Measurements from ENCODE around the gene HOXA2.

The HOXA2 gene

GRCh38 chr7:27134392-27134791 is 31.9 kb upstream of the HOXA2 start:
- in situ Hi-C loops (cut with MboI; ENCODE audit: low sequenced_read_pairs): no loop called here
- Histone ChIP-seq H3K4me1 (0 out of 2 replicates have a peak, but pooled peaks cover 2% of the 10 kb centered on the region), H3K27me3 (ENCODE audit: low read depth) (no peaks in the 10 kb centered on the region), H3K9me3 (no peaks in the 10 kb centered on the region), H3K36me3 (replicated peaks) (peaks cover 18% of the 10 kb centered on the region), H3K4me3 (no peak overlapping the region)
- DNase-seq (ENCODE audit: low spot score in 2 of 2): no peak

GRCh38 chr7:27133409-27134231 is 31.1 kb upstream of the HOXA2 start:
- no peaks in the 10 kb centered on the region for H3K9me3 ChIP-seq
- in situ Hi-C loops (cut with MboI; ENCODE audit: low sequenced_read_pairs): no loop called here
- 0 out of 2 replicates have a peak, but pooled peaks cover 2% of the 10 kb centered on the region for H3K4me1 ChIP-seq
- H3K4me3 ChIP-seq: no peak overlapping the region
- DNase-seq (ENCODE audit: low spot score in 2 of 2): no peak
- H3K36me3 ChIP-seq (replicated peaks): peaks cover 26% of the 10 kb centered on the region
- H3K27me3 ChIP-seq (ENCODE audit: low read depth): no peaks in the 10 kb centered on the region

- Histone ChIP-seq H3K36me3 (replicated peaks) (peaks cover 22% of the 10 kb centered on the region), H3K4me3 (no peak overlapping the region), H3K9me3 (no peaks in the 10 kb centered on the region), H3K4me1 (peaks cover 3% of the 10 kb centered on the region; the same call in 1 of the 2 replicates), H3K27me3 (ENCODE audit: low read depth) (no peaks in the 10 kb centered on the region)
- no peak for DNase-seq (ENCODE audit: low spot score in 2 of 2)
- in situ Hi-C loops (cut with MboI; ENCODE audit: low sequenced_read_pairs): no loop called here
These were observed 30.5 kb upstream of the HOXA2 start for GRCh38 chr7:27132978-27133377.

- H3K9me3 ChIP-seq: no peaks in the 10 kb centered on the region
- no peaks in the 10 kb centered on the region for H3K27me3 ChIP-seq (ENCODE audit: low read depth)
- DNase-seq (ENCODE audit: low spot score in 2 of 2): no peak
- H3K4me1 ChIP-seq: peaks cover 9% of the 10 kb centered on the region
- in situ Hi-C loops (cut with MboI; ENCODE audit: low sequenced_read_pairs): no loop called here
- H3K4me3 ChIP-seq: no peak overlapping the region
- H3K36me3 ChIP-seq (replicated peaks): peaks cover 14% of the 10 kb centered on the region; the same call in 1 of the 2 replicates
These were observed 29.7 kb upstream of the HOXA2 start for GRCh38 chr7:27132214-27132613.

- in situ Hi-C loops (cut with MboI; ENCODE audit: low sequenced_read_pairs): no loop called here
- H3K4me1 ChIP-seq: peaks cover 17% of the 10 kb centered on the region
- H3K36me3 ChIP-seq (replicated peaks): peaks cover 14% of the 10 kb centered on the region; the same call in 1 of the 2 replicates
- DNase-seq (ENCODE audit: low spot score in 2 of 2): no peak
- no peaks in the 10 kb centered on the region for H3K9me3 ChIP-seq
- no peaks in the 10 kb centered on the region for H3K27me3 ChIP-seq (ENCODE audit: low read depth)
- H3K4me3 ChIP-seq: no peak overlapping the region
These were observed 28.9 kb upstream of the HOXA2 start for GRCh38 chr7:27131390-27131819.

GRCh38 chr7:27130540-27131389 is 28.3 kb upstream of the HOXA2 start, which contains the start of gene HOXA4:
Gene HOXA4 (minus strand): TSS chr7:27130757. CDS start chr7:27130733, 24 bp downstream.
- in situ Hi-C loops (cut with MboI; ENCODE audit: low sequenced_read_pairs): no loop called here
- no peak for DNase-seq (ENCODE audit: low spot score in 2 of 2)
- Histone ChIP-seq H3K27me3 (ENCODE audit: low read depth) (no peaks in the 10 kb centered on the region), H3K36me3 (replicated peaks) (peaks cover 14% of the 10 kb centered on the region; the same call in 1 of the 2 replicates), H3K4me1 (peaks cover 17% of the 10 kb centered on the region), H3K4me3 (no peak within 1 kb of the TSS), H3K9me3 (no peaks in the 10 kb centered on the region)

- Histone ChIP-seq H3K9me3 (no peaks in the 10 kb centered on the region), H3K4me1 (peaks cover 17% of the 10 kb centered on the region), H3K36me3 (replicated peaks) (peaks cover 14% of the 10 kb centered on the region; the same call in 1 of the 2 replicates), H3K4me3 (no peak overlapping the region), H3K27me3 (ENCODE audit: low read depth) (no peaks in the 10 kb centered on the region)
- in situ Hi-C loops (cut with MboI; ENCODE audit: low sequenced_read_pairs): no loop called here
- no peak for DNase-seq (ENCODE audit: low spot score in 2 of 2)
These were observed 27.5 kb upstream of the HOXA2 start for GRCh38 chr7:27129729-27130539.

GRCh38 chr7:27128776-27129728 is 26.6 kb upstream of the HOXA2 start:
- peaks cover 17% of the 10 kb centered on the region for H3K4me1 ChIP-seq
- peaks cover 14% of the 10 kb centered on the region; the same call in 1 of the 2 replicates for H3K36me3 ChIP-seq (replicated peaks)
- H3K9me3 ChIP-seq: no peaks in the 10 kb centered on the region
- H3K27me3 ChIP-seq (ENCODE audit: low read depth): no peaks in the 10 kb centered on the region
- no peak overlapping the region for H3K4me3 ChIP-seq
- no peak for DNase-seq (ENCODE audit: low spot score in 2 of 2)
- in situ Hi-C loops (cut with MboI; ENCODE audit: low sequenced_read_pairs): no loop called here

GRCh38 chr7:27128034-27128433 is 25.6 kb upstream of the HOXA2 start:
- in situ Hi-C loops (cut with MboI; ENCODE audit: low sequenced_read_pairs): no loop called here
- Histone ChIP-seq H3K4me3 (no peak overlapping the region), H3K4me1 (peaks cover 17% of the 10 kb centered on the region), H3K9me3 (no peaks in the 10 kb centered on the region), H3K36me3 (replicated peaks) (peaks cover 14% of the 10 kb centered on the region; the same call in 1 of the 2 replicates), H3K27me3 (ENCODE audit: low read depth) (no peaks in the 10 kb centered on the region)
- no peak for DNase-seq (ENCODE audit: low spot score in 2 of 2)

- Histone ChIP-seq H3K4me3 (no peak overlapping the region), H3K27me3 (ENCODE audit: low read depth) (no peaks in the 10 kb centered on the region), H3K36me3 (replicated peaks) (peaks cover 14% of the 10 kb centered on the region; the same call in 1 of the 2 replicates), H3K4me1 (peaks cover 17% of the 10 kb centered on the region), H3K9me3 (no peaks in the 10 kb centered on the region)
- in situ Hi-C loops (cut with MboI; ENCODE audit: low sequenced_read_pairs): no loop called here
- DNase-seq (ENCODE audit: low spot score in 2 of 2): peak in 1 of 2 experiments; percentile 69
These were observed 24.3 kb upstream of the HOXA2 start for GRCh38 chr7:27126596-27127327.

- peaks cover 17% of the 10 kb centered on the region for H3K4me1 ChIP-seq
- no peak overlapping the region for H3K4me3 ChIP-seq
- no peaks in the 10 kb centered on the region for H3K9me3 ChIP-seq
- H3K36me3 ChIP-seq (replicated peaks): peaks cover 11% of the 10 kb centered on the region; the same call in 1 of the 2 replicates
- no peaks in the 10 kb centered on the region for H3K27me3 ChIP-seq (ENCODE audit: low read depth)
- in situ Hi-C loops (cut with MboI; ENCODE audit: low sequenced_read_pairs): no loop called here
- DNase-seq (ENCODE audit: low spot score in 2 of 2): no peak
These were observed 23.5 kb upstream of the HOXA2 start for GRCh38 chr7:27125986-27126394.
